NCI-H446 (cell line): ENCODE results near the gene WASHC4.

ENCODE experiments used
- DNase-seq, 2 experiments: peaks; one replicate each; lab custom pipeline; 2025; lab: John Stamatoyannopoulos, UW

The WASHC4 gene, protein sequence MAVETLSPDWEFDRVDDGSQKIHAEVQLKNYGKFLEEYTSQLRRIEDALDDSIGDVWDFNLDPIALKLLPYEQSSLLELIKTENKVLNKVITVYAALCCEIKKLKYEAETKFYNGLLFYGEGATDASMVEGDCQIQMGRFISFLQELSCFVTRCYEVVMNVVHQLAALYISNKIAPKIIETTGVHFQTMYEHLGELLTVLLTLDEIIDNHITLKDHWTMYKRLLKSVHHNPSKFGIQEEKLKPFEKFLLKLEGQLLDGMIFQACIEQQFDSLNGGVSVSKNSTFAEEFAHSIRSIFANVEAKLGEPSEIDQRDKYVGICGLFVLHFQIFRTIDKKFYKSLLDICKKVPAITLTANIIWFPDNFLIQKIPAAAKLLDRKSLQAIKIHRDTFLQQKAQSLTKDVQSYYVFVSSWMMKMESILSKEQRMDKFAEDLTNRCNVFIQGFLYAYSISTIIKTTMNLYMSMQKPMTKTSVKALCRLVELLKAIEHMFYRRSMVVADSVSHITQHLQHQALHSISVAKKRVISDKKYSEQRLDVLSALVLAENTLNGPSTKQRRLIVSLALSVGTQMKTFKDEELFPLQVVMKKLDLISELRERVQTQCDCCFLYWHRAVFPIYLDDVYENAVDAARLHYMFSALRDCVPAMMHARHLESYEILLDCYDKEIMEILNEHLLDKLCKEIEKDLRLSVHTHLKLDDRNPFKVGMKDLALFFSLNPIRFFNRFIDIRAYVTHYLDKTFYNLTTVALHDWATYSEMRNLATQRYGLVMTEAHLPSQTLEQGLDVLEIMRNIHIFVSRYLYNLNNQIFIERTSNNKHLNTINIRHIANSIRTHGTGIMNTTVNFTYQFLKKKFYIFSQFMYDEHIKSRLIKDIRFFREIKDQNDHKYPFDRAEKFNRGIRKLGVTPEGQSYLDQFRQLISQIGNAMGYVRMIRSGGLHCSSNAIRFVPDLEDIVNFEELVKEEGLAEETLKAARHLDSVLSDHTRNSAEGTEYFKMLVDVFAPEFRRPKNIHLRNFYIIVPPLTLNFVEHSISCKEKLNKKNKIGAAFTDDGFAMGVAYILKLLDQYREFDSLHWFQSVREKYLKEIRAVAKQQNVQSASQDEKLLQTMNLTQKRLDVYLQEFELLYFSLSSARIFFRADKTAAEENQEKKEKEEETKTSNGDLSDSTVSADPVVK

DNA sequence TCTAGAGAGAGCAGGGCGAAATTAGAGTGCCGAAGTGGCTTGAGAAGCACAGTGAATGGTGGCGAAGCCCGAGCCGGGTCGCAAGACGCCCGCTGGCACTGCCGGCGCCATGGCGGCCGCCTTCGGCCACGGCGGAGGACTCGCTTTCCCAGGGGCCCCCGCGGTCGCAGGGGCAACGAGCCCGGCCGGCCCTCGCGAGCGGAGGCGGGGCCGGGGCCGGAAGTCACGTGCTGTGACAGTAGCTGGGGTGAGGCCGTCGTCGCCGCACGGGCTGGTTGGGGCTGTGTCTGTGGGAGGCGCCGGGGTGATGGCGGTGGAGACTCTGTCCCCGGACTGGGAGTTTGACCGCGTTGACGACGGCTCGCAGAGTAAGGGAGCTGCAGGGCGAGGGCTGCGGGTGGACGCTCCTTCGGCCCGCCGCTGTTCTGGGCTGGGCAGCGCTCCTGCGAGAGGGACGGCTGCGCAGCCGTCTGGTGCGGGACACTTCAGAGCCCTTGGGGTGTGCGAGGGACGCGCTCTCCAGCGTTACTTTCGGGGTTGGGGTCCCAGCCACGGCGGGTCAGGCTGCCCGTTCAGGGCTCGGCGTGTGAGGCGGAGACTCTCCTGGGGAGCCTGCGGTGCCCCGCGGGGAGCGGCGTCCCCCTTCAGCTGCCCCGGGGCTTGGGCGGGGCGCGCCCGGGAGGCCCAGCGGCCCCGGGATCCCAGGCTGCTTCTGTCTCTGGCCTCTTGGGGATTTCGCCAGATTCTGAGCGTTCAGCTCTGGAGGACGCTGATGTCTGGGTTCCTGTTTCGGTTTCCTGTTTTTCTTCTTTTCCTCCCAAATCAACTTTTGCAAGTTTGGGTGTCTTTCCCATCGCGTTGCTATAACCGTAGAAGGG is at the start of gene WASHC4:
WASHC4 (plus strand) TSS at position 238 of the 878 bp plus-strand sequence; CDS start at position 308, 70 bp downstream.
- DNase-seq, result peak; percentile 70 to 95

DNA sequence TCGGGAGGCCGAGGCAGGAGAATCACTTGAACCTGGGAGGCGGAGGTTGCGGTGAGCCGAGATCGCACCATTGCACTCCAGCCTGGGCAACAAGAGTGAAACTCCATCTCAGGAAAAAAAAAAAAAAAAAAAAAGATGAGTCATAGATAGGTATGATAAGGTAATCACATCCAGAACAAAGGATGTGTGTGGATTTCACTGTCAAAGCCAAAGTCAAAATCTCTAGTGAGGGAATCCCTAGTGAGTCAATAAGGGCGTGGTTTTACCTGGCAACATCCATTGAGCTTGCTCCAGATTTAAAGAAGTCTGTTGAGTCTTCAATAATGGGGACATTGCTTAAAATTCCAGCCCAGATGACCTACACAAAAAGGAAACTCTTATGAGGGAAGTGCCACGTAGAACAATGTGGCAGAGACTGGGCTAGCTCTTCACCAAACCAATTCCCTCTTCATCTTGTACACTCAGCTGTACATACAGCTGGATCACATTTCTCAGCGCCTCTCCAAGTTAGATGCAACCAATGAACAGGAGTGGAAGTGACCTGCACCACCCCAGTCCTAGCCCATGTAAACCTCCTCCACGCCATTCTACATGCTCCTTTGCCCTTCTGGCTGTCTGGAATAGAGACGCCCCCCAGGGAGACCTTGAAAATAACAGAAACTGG is 46.7 kb upstream of the WASHC4 start:
- DNase-seq, result no peak

DNA sequence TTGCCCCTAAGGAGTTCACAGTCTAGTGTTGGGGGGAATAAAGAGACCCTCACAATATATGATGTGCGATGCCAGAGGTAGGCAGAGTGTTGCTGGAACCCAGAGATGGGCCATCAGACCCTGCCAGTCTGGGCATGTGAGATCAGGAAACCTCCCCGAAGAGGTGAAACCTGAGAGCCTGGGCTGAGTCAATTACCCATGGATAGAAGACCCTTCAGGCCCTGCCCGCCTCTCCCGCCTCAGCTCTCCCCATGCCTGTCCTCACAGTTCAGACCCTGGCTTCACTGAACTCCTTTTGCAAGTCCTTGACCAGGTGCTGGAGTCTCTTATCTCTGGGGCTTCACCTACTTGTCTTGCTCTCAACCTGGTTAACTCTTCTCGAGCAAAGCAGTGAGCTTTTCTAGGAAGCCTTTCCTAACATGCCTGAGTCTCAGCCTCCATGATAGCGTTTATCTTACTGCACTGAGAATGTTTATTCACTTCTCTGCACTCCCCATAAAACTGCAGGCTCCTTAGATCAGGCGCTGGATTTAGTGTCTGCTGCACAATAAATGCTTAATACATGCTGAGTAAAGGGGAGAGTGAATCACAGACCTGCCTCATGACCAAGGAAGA is 42.9 kb upstream of the WASHC4 start:
- DNase-seq, result no peak

DNA sequence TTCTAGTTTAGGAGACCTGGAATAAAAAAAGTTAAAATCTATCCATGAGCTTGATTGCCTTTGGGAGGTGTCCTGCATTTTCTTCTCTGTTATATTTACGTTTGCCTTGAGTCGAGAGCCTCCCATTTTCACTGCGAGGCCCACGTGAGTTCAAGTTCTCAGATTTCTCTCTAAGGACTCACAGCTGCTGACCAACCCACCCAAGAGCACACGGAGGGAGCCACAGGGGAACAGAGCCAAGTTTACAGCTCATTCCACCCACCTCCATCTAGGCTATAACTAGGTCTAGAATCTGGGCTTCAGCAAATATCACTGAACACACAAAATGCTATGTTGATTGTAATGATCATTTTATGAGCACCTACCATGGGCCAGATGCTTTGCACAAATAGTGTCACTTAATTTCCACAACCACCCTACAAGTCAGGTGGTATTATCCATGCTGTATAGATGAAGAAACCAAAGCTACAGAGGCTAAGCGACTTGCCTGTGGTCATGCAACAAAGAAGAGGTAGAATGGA is 40.0 kb upstream of the WASHC4 start:
- DNase-seq, result no peak

DNA sequence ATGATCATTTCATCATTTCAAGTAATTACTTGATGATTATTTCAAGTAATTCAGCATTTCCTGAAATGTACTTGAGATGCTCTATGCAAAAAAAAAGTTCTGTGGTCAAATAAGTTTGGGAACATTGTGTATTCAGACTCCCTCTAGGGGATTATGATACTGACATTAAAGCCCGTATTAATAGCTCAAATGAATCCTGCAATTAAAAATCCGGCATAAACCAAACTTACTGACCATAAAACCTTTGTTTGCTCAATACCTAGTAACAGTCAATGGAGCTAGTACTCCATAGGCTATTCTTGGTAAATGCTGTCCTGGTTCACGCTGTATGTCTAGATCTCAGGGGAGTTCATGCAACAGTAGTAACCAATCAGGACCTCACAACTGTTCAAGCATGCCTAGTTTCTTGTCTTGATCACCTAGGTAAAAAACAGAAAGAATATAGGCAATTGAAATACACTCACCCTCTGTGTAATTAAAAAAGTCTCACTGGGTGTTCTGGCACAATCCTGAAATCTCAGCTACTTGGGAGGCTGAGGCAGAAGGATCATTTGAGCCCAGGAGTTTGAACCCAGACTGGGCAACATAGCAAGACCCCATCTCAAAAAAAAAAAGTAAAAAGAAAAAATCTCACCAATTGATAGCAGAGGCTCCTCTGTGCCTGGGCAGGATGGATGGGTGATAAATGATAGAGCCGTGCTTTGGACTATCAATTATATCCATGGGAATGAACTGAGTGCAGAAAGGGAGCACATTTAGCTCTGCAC is 37.4 kb upstream of the WASHC4 start:
- DNase-seq, result no peak

DNA sequence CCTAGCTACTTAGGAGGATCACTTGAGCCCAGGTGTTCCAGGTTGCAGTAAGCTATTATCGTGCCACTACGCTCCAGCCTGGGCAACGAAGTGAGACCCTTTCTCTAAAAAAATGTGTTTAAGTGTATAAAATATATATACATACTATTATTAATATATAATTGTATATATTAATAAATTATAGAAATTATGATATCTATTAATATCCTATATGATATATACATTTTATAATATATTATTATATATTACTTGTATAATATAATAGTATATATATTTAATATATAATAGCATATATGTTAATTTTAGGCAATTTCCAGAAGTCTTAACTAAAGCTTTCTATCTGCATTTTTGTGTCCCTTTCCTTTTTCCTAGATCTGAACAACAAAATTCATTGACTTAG is 35.5 kb upstream of the WASHC4 start:
- no peak for DNase-seq

DNA sequence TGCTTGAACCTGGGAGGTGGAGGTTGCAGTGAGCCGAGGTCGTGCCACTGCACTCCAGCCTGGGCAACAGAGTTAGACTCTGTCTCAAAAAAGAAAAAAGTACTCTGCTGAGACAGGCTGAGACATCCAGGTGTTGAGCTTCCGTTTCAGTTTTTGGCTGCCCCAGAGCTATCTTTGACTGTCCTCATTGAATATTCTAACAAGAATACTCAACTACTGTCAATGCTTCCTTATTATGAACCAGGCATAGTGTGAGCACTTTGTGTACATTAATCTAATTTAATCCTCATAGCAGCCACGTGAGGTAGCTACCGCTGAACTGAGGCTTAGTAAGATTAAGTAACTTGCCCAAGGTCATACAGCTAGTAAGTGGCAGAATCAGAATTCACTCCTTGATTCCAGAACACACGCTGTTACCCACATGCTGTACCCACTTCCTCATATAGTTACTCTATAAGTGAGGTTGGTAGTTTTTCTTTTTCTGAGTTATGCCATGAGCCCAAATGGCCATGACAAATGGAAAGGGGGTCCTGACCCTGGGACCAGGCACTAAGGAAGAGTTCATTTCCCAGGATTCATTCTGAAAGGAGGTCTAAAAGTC is 34.5 kb upstream of the WASHC4 start:
- no peak for DNase-seq

DNA sequence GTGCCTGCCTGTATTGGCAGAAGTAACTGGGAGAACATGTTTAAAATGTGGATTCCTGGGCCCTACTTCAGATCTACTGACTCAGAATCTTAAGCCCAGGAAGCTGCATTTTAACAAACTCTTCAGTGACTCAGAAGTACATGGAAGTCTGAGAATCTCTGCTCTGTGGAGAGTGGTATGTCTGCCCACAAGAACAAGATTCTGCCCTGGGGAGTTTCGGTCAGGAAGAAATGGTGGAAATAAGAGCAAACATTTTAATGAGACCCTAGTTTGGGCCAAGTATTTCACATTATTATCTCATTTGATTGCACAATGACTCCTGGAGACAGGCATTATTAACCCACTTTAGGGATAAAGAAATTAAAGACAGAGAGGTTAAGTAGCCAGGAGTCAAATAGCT is 31.4 kb upstream of the WASHC4 start:
- DNase-seq, result no peak

DNA sequence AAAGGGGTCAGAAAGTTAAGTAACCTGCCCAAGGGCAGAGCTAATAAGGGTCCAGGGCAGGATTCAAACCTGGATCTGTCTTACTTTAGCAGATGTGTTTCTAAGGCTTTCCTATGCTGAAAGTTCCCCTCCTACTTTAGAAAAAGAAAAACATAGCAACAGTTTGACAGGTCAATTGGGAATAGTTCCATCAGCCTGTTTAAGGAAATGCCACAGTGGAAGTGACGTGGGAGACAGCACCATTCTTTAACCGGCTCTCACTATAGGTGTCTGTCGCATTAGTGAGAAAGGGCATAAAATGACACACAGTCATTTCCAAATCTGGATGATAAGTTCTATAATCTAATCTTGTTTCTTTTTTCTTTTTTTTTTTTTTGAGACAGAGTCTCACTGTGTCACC is 30.6 kb upstream of the WASHC4 start:
- no peak for DNase-seq

DNA sequence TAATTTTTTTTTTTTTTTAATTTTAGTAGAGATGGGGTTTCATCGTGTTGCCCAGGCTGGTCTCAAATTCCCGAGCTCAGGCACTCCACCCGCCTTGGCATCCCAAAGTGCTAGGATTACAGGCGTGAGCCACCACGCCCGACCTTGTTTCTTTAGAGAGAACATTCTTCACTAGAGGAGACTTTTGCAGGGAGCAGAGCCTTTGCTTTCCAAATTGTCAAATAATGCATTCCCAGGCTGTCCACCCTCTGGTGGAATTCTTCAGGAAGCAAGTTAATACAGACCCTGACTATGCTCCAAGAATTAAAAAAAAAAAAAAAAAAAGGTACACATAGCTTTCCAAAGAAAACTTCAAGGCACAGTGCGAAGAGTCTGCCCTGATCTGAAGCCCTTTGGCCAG is 30.1 kb upstream of the WASHC4 start:
- DNase-seq, result no peak

DNA sequence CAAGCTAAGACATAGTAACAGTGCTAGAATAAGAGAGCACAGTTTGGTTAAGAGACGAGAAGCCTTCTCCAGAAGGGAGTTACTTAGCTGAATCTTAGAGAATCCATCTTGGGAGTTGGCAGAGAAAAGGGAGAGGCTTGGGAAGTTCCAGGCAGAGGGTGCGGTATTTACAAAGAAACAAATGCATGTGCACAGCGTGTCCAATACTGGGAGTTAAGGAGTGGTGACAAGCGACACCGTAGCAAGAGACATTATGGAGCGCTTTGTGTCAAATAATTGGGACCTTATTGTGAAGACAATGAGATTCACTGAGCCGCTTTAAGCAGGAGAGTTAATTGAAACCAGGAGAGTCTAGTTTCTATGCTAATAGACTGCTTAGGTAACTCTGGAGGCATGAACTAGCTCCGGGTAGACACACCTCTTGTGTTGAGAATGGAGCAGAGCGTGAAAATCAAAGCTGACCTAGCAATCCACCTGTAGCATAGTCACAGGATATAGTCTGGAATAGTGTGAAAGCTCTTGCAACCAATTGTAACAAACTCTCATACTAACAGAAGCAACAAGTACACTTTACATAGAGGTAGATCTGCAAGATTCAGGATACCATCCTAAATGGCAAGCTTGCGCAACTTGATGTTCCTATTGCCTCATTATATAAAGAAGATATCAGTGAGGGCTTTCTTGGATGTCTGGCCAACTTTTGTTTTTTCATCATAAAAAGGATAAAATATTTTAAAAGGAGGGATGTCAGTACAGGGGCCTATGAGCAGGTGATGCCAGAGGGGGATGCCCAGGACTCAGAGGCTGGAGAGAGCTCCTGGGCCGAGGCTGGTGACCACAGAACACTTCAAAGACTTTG is 28.6 kb upstream of the WASHC4 start:
- DNase-seq, result no peak

DNA sequence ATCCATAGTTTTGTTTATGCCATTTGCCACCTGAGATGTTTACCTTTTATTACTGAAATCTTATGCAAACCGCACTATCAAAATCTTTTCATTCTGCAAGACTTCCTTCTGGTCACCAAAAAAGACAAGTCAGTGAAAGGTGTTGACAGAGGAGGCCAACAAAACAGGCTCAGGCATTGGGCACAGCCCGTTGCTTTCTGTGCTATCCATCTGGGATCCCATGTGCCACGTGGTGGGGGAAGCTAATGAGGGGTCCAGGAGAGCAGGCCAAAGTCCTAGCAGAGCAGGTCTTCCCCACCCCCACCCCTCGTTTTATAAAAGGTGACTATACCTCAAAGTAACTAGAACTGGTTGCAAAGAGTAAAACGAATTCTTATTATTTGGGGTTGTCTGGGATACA is 24.5 kb upstream of the WASHC4 start:
- DNase-seq, result peak in 1 of 2 experiments; percentile 42

DNA sequence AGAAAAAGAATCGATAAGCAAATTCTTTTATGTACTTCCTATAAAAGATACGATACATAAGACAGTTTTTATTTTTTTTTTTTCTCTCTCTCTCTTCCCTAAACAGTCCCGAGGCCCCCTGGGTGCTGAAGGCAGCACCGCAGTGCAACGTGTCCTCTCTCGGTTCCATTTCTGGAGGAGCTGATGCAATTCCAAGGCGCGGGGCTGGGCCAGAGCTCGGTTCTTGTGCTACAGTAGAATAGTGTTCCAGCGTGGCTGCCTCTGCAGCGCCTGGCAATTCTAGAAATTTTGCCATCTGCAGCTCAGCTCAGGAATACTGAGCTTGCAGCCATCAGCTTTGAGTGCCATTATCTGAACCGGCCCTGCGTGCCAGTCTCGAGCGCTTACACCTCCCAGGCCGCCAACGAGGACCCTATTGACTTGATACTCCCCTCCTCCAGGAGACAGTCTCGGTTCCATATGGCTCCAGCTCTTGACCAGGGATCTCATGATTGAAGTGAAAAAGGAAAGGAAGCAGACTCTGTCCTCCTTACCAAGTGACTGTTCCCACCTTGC is 23.9 kb upstream of the WASHC4 start:
- peak in 1 of 2 experiments; percentile 38 for DNase-seq

DNA sequence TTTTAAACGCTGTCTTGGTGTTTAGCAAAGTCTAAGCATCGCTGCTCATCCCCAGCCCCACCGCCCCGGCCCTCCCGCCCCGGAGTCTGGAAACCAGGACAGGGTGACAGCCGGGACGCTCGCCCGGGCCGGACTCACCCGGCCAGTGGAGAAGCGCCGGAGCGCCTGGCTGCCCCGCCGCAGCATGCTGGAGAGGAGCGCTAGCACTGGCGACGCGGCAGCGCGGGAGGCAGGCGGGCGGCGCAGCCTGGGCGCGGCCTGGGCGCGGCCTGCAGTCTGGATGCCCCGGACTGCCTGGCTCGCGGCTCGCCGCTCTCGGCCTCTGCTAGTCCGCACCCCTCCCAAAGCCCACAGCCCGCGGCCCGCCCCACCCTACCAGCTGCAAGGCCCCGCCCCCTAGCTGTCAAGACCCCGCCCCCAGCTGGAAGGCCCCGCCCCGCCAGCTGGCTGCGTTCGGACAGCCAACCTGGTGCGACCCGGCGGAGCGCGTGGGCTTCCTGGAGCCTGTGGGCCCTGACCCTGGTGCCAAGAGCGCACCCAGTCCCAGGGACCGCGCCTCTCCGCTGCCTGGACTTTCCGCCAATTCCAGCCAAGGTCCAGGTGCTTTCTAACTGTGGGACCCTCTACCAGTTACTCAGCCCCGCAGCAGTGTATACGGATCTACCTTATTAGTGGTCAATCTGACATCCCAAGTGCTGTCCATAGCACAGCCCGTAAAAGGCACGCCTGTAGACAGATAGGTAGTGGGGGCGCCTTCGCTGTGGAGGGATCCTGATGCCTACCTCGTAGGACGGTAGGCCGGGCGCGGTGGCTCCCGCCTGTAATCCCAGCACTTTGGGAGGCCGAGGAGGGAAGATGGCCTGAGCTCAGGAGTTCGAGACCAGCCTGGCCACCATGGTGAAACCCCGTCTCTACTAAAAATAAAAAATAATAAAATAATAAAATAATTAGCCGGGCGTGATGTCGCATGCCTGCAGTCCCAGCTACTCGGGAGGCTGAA is 23.0 kb upstream of the WASHC4 start, which contains the start of gene ALDH1L2:
ALDH1L2 (minus strand) TSS at position 208 of the 1,000 bp plus-strand sequence; CDS start at position 186, 22 bp downstream.
- DNase-seq, result peak; percentile 20 to 65

DNA sequence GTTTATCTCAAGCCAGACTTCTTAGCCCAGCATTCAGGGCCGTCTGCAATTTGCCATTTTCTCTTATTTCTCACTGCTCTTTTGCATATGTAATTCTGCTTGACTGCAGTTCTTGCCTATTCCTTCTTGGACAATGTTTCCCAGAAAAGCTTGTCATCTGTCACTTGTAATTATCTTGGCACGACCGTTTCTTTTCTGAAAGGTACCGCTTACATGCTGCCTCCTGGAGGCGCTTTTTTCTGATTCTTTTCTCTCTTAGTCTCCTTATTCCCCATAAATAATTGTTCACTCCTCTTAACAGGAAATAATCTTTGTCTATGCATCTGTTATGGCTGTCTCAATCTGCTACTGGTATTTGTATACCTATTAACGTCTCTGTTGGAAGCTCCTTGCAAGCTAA is 22.0 kb upstream of the WASHC4 start:
- no peak for DNase-seq

DNA sequence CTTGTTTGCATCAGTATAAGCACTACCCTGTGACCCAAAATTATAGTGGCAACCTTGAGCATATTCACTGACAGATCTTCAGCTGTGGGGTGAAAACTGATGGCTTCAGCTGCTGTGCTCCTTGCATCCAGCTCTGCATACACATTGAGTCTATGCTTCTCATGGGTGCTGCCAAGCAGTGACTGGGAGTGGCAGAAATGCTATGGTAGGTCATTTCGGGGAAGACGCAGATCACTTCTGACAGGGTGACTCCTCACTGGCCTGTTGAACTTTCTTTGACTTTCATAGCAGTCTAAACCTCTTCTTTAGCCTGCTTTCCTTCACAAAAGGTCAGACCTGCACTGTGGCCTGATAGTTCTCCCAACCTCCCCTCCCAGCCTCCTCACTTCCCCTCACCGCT is 17.7 kb upstream of the WASHC4 start:
- DNase-seq, result no peak
